Measurements from ENCODE around the gene HBE1.

Gene HBE1

GRCh38 chr11:5232176-5232575, 37.6 kb downstream of the HBE1 start:
- DNase-seq: no peak

GRCh38 chr11:5231111-5231510, 38.6 kb downstream of the HBE1 start:
- DNase-seq: no peak

GRCh38 chr11:5230266-5230665, 39.5 kb downstream of the HBE1 start:
- no peak for DNase-seq

- DNase-seq: no peak
Observed at GRCh38 chr11:5229796-5230195, 39.9 kb downstream of the HBE1 start.

GRCh38 chr11:5229356-5229755, 40.4 kb downstream of the HBE1 start:
- DNase-seq: no peak

- no peak for DNase-seq
Observed at GRCh38 chr11:5228124-5228523, 41.6 kb downstream of the HBE1 start.

GRCh38 chr11:5227681-5228080, 42.1 kb downstream of the HBE1 start:
- no peak for DNase-seq

GRCh38 chr11:5226732-5227310, 42.9 kb downstream of the HBE1 start, which contains the start of gene HBB:
HBB (minus strand) TSS chr11:5227071; CDS start chr11:5227021, 50 bp downstream.
- DNase-seq: no peak

- no peak for DNase-seq
Observed at GRCh38 chr11:5225480-5225871, 44.3 kb downstream of the HBE1 start.

GRCh38 chr11:5224538-5225479, 44.9 kb downstream of the HBE1 start:
- no peak for DNase-seq

- no peak for DNase-seq
Observed at GRCh38 chr11:5223686-5224085, 46.1 kb downstream of the HBE1 start.

- no peak for DNase-seq
Observed at GRCh38 chr11:5223146-5223545, 46.6 kb downstream of the HBE1 start.

Measured in CD4-positive, alpha-beta T cell treated with Interleukin-1 beta for 1 hour (primary cell).